Hypothalamus (tissue), 51 donors: ENCODE data around the gene LDAF1.

Experiments used
- DNase-seq, 51 donors: peaks; one replicate each; lab custom pipeline; 2025; lab: John Stamatoyannopoulos, UW

The LDAF1 gene

DNA sequence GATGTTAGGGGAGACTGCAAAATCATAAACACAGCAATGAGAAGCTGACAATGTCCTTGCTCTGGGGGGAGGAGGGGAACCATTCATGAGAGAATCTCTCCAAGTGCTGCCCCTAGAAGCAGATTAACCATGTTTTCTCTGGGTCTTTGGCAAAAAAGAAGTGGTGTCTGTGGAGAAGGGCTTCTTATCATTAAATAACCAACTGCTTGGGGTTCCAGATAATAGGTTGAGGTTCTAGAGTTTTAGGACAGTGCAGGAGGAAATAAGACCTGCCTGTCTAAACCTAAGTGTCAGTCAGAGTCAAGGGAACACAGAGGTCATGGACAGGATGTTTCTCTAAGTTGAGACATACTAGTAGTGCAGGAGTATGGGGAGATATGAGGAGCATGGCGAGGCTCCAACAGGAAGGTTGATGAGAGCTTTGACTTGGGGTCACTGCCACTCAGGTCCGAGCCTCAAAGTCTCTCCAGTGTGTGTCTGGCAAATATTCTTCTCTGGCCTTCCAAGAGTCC is 69.9 kb downstream of the LDAF1 start:
- no peak for DNase-seq
